PC-3 (cell line): ENCODE measurements around the gene UGT2A2. TPM values are rescaled to one million over a fixed set of nuclear protein-coding genes. Genes with fewer than 3 reads are reported as not detected.

Experiments
- ATAC-seq: fragments of 200-7000 bp; cut with Tn5 transposase; 2 replicates; pipeline ENCODE4 v1.9.1; 2020; ENCODE audit warnings: mild to moderate bottlenecking, moderate library complexity
- BruUV-seq: library from RNA; stranded (reverse); fragments of 400-500 nt; replicated peaks from 2 replicates; lab custom pipeline; 2021; lab: Mats Ljungman, UMichigan
- CTCF ChIA-PET: fragments of 300-600 bp; sonication (Branson Sonifier 250); formaldehyde crosslinking; loops from one replicate; lab custom pipeline; 2022; ENCODE audit warnings: antibody characterized with exemption; lab: Charles Lee
- POLR2A ChIA-PET: fragments of 300-600 bp; sonication (Branson Sonifier 250); formaldehyde crosslinking; loops from one replicate; lab custom pipeline; 2022; ENCODE audit warnings: antibody characterized with exemption; ENCODE audit not compliant: unreplicated experiment; lab: Charles Lee
- DNase-seq: peaks from one replicate; pipeline ENCODE4 v3.0.0-alpha.2; 2015
- H2AFZ ChIP-seq: fragments of 300-600 bp; sonication (generic); 2 replicates; pipeline ENCODE4 v1.6.0; 2016; ENCODE audit warnings: antibody characterized with exemption, low read length
- H3F3A ChIP-seq: fragments of 300-600 bp; sonication (generic); one replicate; pipeline ENCODE4 v1.6.0; 2017; ENCODE audit warnings: antibody characterized with exemption, low read length, control low read depth, mild to moderate bottlenecking; ENCODE audit not compliant: unreplicated experiment
- H3K27ac ChIP-seq: fragments of 300-600 bp; sonication (generic); 2 replicates; pipeline ENCODE4 v1.5.1; 2016; ENCODE audit warnings: mild to moderate bottlenecking, low read length
- H3K27me3 ChIP-seq: fragments of 300-600 bp; sonication (generic); 2 replicates; pipeline ENCODE4 v1.6.1; 2016; ENCODE audit warnings: low read length, mixed read lengths
- H3K36me3 ChIP-seq: fragments of 300-600 bp; sonication (generic); 2 replicates; pipeline ENCODE4 v1.6.1; 2016; ENCODE audit warnings: low read depth, mixed run types, low read length, mixed read lengths
- H3K4me1 ChIP-seq: fragments of 300-600 bp; sonication (generic); 2 replicates; pipeline ENCODE4 v1.5.1; 2016; ENCODE audit warnings: low read length; ENCODE audit not compliant: insufficient read depth
- H3K4me2 ChIP-seq: fragments of 300-600 bp; sonication (generic); 2 replicates; pipeline ENCODE4 v1.6.0; 2016; ENCODE audit warnings: low read length
- H3K4me3 ChIP-seq: fragments of 300-600 bp; sonication (generic); 2 replicates; pipeline ENCODE4 v1.5.1; 2016; ENCODE audit warnings: mild to moderate bottlenecking, low read length, mixed read lengths
- H3K79me2 ChIP-seq: fragments of 300-600 bp; sonication (generic); 2 replicates; pipeline ENCODE4 v1.6.1; 2017; ENCODE audit warnings: low read length, mixed read lengths
- H3K9ac ChIP-seq: fragments of 300-600 bp; sonication (generic); 2 replicates; pipeline ENCODE4 v1.6.0; 2016; ENCODE audit warnings: mild to moderate bottlenecking, low read length
- H3K9me2 ChIP-seq: fragments of 300-600 bp; sonication (generic); replicated peaks from 2 replicates; pipeline ENCODE4 v1.6.1; 2016; ENCODE audit warnings: mixed run types, low read length, mixed read lengths
- H3K9me3 ChIP-seq: fragments of 300-600 bp; sonication (generic); 2 replicates; pipeline ENCODE4 v1.6.1; 2016; ENCODE audit warnings: low read length, mixed read lengths
- H4K20me1 ChIP-seq: fragments of 300-600 bp; sonication (generic); 2 replicates; pipeline ENCODE4 v1.6.1; 2016; ENCODE audit warnings: low read length, mixed read lengths
- EZH2 ChIP-seq: fragments of 300-600 bp; sonication (generic); IDR thresholded peaks from one replicate; pipeline ENCODE4 v1.6.1; 2017; ENCODE audit warnings: antibody characterized with exemption, mild to moderate bottlenecking, low read length; ENCODE audit not compliant: unreplicated experiment
- EZH2phosphoT487 ChIP-seq: fragments of 300-600 bp; sonication (generic); IDR thresholded peaks from 2 replicates; pipeline ENCODE4 v1.6.1; 2018; ENCODE audit warnings: mild to moderate bottlenecking, antibody characterized with exemption, low read length, borderline replicate concordance
- intact Hi-C: fragments of 100-400 bp; cut with micrococcal nuclease; formaldehyde crosslinking; loops from 2 replicates; pipeline ENCODE4 v1.9.0; 2023
- total RNA-seq: library from RNA; depleted of rRNA; stranded (reverse); fragments of >200 nt; gene quantifications from 2 replicates; pipeline ENCODE4 v1.2.3, GENCODE V29; 2014
- TF ChIP-seq, protein P1 (sequence below): fragments of 300-600 bp; sonication (generic); conservative IDR thresholded peaks from 2 replicates; pipeline ENCODE4 v1.5.1; 2017; ENCODE audit warnings: antibody characterized with exemption, low read depth, mild to moderate bottlenecking, low read length

The UGT2A2 gene
- total RNA-seq, 1 experiment from 2014 or later, result not detected

GRCh38 chr4:69563424-69563823 lies 76.0 kb downstream of the UGT2A2 start:
- BruUV-seq, result no TSS peak
- no peaks in the 10 kb centered on the region for H3K27me3 ChIP-seq
- intact Hi-C loops, result no loop called here
- no peaks in the 10 kb centered on the region for H3F3A ChIP-seq
- H3K4me3 ChIP-seq, result no peak overlapping the region
- H2AFZ ChIP-seq, result no peak overlapping the region
- H3K9ac ChIP-seq, result no peak overlapping the region
- DNase-seq (no peak), ATAC-seq (no peak)
- H3K79me2 ChIP-seq, result no peaks in the 10 kb centered on the region
- CTCF ChIA-PET, result no interaction called here
- H3K9me3 ChIP-seq, result no peaks in the 10 kb centered on the region
- TF ChIP-seq, protein P1, sequence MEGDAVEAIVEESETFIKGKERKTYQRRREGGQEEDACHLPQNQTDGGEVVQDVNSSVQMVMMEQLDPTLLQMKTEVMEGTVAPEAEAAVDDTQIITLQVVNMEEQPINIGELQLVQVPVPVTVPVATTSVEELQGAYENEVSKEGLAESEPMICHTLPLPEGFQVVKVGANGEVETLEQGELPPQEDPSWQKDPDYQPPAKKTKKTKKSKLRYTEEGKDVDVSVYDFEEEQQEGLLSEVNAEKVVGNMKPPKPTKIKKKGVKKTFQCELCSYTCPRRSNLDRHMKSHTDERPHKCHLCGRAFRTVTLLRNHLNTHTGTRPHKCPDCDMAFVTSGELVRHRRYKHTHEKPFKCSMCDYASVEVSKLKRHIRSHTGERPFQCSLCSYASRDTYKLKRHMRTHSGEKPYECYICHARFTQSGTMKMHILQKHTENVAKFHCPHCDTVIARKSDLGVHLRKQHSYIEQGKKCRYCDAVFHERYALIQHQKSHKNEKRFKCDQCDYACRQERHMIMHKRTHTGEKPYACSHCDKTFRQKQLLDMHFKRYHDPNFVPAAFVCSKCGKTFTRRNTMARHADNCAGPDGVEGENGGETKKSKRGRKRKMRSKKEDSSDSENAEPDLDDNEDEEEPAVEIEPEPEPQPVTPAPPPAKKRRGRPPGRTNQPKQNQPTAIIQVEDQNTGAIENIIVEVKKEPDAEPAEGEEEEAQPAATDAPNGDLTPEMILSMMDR, result no peak
- TF ChIP-seq EZH2 (no peak), EZH2phosphoT487 (no peak)
- H3K4me2 ChIP-seq, result no peak overlapping the region
- no peaks in the 10 kb centered on the region for H3K36me3 ChIP-seq
- no peak overlapping the region for H3K27ac ChIP-seq
- no peaks in the 10 kb centered on the region for H3K4me1 ChIP-seq
- POLR2A ChIA-PET, result no interaction called here
- H3K9me2 ChIP-seq, result no peaks in the 10 kb centered on the region
- H4K20me1 ChIP-seq, result no peaks in the 10 kb centered on the region

DNA sequence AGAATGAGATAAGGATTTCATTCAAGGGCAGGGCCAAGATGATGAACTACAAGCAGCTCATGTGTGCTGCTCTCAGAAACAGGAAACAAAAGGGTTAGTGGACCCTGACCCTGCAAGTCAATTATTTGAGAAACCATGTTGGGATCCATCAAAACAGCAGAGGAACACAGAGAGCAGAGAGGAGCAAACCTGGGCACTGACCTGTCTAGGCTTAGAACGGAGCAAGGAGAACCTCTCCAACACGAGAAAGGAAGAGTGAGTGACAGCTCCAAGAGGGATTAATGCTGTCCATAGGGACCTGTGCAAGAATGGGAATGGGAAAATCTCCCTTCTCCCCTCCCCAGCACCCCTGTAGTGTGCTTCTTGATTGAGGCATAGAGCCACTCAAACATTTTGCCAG lies 89.8 kb downstream of the UGT2A2 start:
- no peaks in the 10 kb centered on the region for H3K4me1 ChIP-seq
- TF ChIP-seq, protein P1, result no peak
- TF ChIP-seq EZH2phosphoT487, result no peak
- TF ChIP-seq EZH2, result no peak
- ATAC-seq (no peak), DNase-seq (no peak)
- no peaks in the 10 kb centered on the region for H3F3A ChIP-seq
- H2AFZ ChIP-seq, result no peak overlapping the region
- H3K27ac ChIP-seq, result no peak overlapping the region
- H3K36me3 ChIP-seq, result no peaks in the 10 kb centered on the region
- intact Hi-C loops, result no loop called here
- H3K4me3 ChIP-seq, result no peak overlapping the region
- H4K20me1 ChIP-seq, result no peaks in the 10 kb centered on the region
- ChIA-PET POLR2A (no interaction called here), CTCF (no interaction called here)
- no TSS peak for BruUV-seq
- H3K9me2 ChIP-seq, result no peaks in the 10 kb centered on the region
- H3K4me2 ChIP-seq, result no peak overlapping the region
- H3K27me3 ChIP-seq, result no peaks in the 10 kb centered on the region
- H3K9me3 ChIP-seq, result no peaks in the 10 kb centered on the region
- no peak overlapping the region for H3K9ac ChIP-seq
- no peaks in the 10 kb centered on the region for H3K79me2 ChIP-seq

GRCh38 chr4:69546134-69546765 lies 93.2 kb downstream of the UGT2A2 start:
- BruUV-seq, result no TSS peak
- ATAC-seq, result no peak

More at GRCh38 chr4:69546134-69546765, 93.2 kb downstream of the UGT2A2 start:
- Histone ChIP-seq H3K4me3 (no peak overlapping the region), H3K79me2 (no peaks in the 10 kb centered on the region), H3K4me2 (no peak overlapping the region), H3K9ac (no peak overlapping the region), H3K27me3 (no peaks in the 10 kb centered on the region), H3K9me3 (no peaks in the 10 kb centered on the region), H3K36me3 (no peaks in the 10 kb centered on the region), H2AFZ (no peak overlapping the region), H3F3A (no peaks in the 10 kb centered on the region), H3K9me2 (no peaks in the 10 kb centered on the region), H3K4me1 (no peaks in the 10 kb centered on the region), H3K27ac (no peak overlapping the region), H4K20me1 (no peaks in the 10 kb centered on the region)
- DNase-seq, result peak; percentile 9
- ChIA-PET POLR2A (no interaction called here), CTCF (no interaction called here)
- TF ChIP-seq, protein P1, result no peak
- TF ChIP-seq EZH2, result no peak
- no peak for TF ChIP-seq EZH2phosphoT487
- intact Hi-C loops, result no loop called here
